ENCODE measurements around the gene ZIC1.

ZIC1 gene

GRCh38 chr3:147407114-147407497 is 2.1 kb upstream of the ZIC1 start:
- DNase-seq (ENCODE audit: low read depth, low spot score), result no peak
- H3K27ac ChIP-seq, result no peak overlapping the region

- no peak for DNase-seq (ENCODE audit: low read depth, low spot score)
- H3K27ac ChIP-seq, result no peak overlapping the region
Measured at GRCh38 chr3:147407498-147408187, 1.5 kb upstream of the ZIC1 start.

- H3K27ac ChIP-seq, result no peak overlapping the region
- no peak for DNase-seq (ENCODE audit: low read depth, low spot score)
Measured at GRCh38 chr3:147408188-147409100, 721 bp upstream of the ZIC1 start.

GRCh38 chr3:147410116-147410525 is 956 bp downstream of the ZIC1 start:
- DNase-seq (ENCODE audit: low read depth, low spot score), result no peak
- no peak overlapping the region for H3K27ac ChIP-seq

GRCh38 chr3:147410526-147411237 is 1.5 kb downstream of the ZIC1 start:
- DNase-seq (ENCODE audit: low read depth, low spot score), result no peak
- H3K27ac ChIP-seq, result no peak overlapping the region

GRCh38 chr3:147411238-147411814 is 2.2 kb downstream of the ZIC1 start:
- no peak for DNase-seq (ENCODE audit: low read depth, low spot score)
- H3K27ac ChIP-seq, result no peak overlapping the region

- no peak for DNase-seq (ENCODE audit: low read depth, low spot score)
- H3K27ac ChIP-seq, result no peak overlapping the region
Measured at GRCh38 chr3:147411815-147412241, 2.7 kb downstream of the ZIC1 start.

GRCh38 chr3:147412261-147412916 is 3.2 kb downstream of the ZIC1 start:
- no peak overlapping the region for H3K27ac ChIP-seq
- no peak for DNase-seq (ENCODE audit: low read depth, low spot score)

GRCh38 chr3:147412917-147413685 is 3.9 kb downstream of the ZIC1 start:
- no peak overlapping the region for H3K27ac ChIP-seq
- DNase-seq (ENCODE audit: low read depth, low spot score), result no peak

GRCh38 chr3:147413686-147414389 is 4.7 kb downstream of the ZIC1 start:
- no peak for DNase-seq (ENCODE audit: low read depth, low spot score)
- no peak overlapping the region for H3K27ac ChIP-seq

GRCh38 chr3:147414390-147415138 is 5.4 kb downstream of the ZIC1 start:
- H3K27ac ChIP-seq, result no peak overlapping the region
- DNase-seq (ENCODE audit: low read depth, low spot score), result no peak

- no peak overlapping the region for H3K27ac ChIP-seq
- no peak for DNase-seq (ENCODE audit: low read depth, low spot score)
Measured at GRCh38 chr3:147415286-147415685, 6.1 kb downstream of the ZIC1 start.

GRCh38 chr3:147415874-147416273 is 6.7 kb downstream of the ZIC1 start:
- DNase-seq (ENCODE audit: low read depth, low spot score), result no peak
- H3K27ac ChIP-seq, result no peak overlapping the region

- no peak overlapping the region for H3K27ac ChIP-seq
- no peak for DNase-seq (ENCODE audit: low read depth, low spot score)
Measured at GRCh38 chr3:147416931-147417330, 7.8 kb downstream of the ZIC1 start.

- no peak for DNase-seq (ENCODE audit: low read depth, low spot score)
- no peak overlapping the region for H3K27ac ChIP-seq
Measured at GRCh38 chr3:147417551-147418295, 8.6 kb downstream of the ZIC1 start.

- DNase-seq (ENCODE audit: low read depth, low spot score), result no peak
- H3K27ac ChIP-seq, result no peak overlapping the region
Measured at GRCh38 chr3:147418371-147418781, 9.2 kb downstream of the ZIC1 start.
